GM18520 (cell line): Measurements from ENCODE around the gene STK32A.
"Not testable (repeated sequence)": the region's sequence is repeated elsewhere in the genome, so short reads cannot be mapped to it uniquely, and the experiment has no call there.

Experiments used
- ATAC-seq: cut with Tn5 transposase; IDR thresholded peaks from one replicate; pipeline ENCODE4 v1.9.1; 2021; ENCODE audit not compliant: unreplicated experiment

Gene STK32A

GRCh38 chr5:147234825-147235635, at the start of gene STK32A:
TSS of gene STK32A (plus strand) at chr5:147235026. CDS start at chr5:147239635, 4,609 bp downstream.
- ATAC-seq, result no peak

DNA sequence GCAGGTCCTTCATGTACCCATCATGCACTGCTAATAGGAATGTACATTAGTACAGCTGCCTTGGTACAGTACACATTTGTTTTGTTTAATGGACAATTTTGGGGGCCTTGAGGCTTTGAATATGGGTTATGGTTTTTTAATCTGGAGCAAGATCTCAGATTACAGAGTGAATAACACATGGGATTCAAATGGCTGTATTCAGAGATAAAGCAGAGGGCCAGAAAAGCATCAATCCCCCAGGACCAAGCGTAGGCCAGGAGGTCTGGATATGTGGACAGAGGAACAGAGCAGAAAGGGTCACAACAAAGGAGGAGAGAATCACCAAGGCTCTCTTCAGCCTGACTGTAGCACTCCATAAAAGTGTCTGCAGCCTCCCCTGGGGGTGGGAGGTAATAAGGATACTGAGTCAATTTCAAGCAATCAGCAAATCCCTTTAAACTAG, 47.7 kb upstream of the STK32A start:
- no peak for ATAC-seq

- ATAC-seq, result peak; percentile 71
These were observed 46.4 kb upstream of the STK32A start for GRCh38 chr5:147188200-147189108.

DNA sequence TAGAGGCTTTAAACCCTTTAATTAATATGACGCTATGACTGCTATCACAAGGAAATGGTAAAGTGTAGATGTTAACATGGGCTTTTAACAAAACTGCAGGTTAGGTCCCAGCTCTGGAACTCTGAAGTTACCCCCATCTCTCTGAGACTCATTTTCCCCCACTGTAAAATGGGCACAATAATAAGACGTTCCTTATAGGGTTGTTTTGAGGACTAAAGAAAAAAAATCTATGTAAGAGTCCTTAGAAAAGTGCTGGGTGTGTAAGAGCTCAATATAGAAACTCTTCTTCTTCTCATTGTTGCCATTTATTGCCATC, 45.8 kb upstream of the STK32A start:
- ATAC-seq, result no peak

GRCh38 chr5:147190331-147190730, 44.5 kb upstream of the STK32A start:
- ATAC-seq, result no peak

DNA sequence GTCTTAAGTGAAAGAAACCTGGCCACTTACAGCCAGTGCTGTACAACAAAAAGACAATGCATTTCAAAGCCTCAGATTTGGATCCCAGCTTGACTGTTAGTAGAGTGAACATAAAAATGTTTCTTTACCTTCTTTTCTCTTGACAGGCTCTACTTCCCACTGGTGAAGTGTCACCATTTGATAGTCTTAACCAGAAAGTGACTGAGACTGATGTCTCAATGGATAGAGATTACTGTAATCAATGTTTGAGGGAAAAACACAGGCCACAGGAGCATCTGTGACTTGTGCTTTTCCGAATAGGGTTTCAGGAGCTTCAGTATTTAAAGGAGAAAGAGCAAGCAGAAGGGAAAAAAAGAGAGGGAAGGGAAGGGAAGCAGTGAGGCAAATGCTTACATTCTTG, 41.7 kb upstream of the STK32A start:
- ATAC-seq, result no peak

- ATAC-seq, result no peak
These were observed 34.8 kb upstream of the STK32A start for GRCh38 chr5:147200004-147200403.

DNA sequence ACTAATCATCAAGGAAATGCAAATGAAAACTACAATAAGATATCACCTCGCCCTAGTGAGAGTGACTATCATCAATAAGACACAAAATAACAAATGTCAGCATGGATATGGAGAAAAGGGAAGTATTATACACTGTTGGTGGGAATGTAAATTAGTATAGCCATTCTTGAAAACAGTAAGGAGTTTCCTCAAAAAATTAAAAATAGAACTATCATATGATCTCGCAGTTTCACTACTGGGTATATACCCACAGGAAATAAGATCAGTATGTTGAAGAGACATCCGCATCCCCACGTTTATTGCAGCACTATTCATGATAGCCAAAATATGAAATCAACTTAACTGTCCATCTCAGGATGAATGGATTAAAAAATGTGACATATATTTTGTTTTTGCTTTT, 31.6 kb upstream of the STK32A start:
- ATAC-seq, result no peak

DNA sequence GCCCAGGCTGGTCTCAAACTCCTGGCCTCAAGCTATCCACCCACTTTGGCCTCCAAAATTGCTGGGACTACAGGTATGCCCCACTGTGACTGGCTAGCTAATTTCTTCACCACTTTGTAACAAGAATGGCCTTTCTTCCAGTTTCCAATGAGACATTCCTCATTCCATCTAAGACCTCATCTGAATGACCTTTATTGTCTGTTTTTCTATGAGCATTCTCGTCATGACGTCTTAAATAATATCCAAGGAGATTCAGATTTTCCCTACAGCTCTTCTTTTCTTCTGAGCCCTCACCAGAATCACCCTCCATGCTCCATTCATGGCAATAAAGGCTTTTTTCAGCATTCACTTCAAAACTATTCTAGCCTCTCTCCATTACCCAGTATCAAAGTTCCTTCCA, 30.2 kb upstream of the STK32A start:
- ATAC-seq, result no peak

DNA sequence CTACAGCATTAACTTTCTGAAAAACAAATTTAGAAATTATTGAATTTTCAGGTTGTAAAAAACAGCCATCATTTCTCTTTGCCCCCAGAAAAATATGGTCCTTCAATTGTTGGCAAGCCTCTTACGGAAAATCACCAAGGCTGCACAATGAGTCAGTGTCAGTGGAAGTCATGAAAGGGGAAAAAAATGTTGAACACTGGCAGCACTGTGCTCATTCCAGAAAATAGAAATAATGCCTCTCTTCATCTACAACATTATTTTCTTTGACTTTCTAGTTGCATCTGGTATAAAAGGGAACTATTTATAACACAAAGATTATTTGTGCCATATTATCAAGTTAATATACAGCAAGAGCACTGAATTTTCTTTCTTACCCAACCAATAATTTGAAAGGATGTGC, 26.7 kb upstream of the STK32A start:
- no peak for ATAC-seq

DNA sequence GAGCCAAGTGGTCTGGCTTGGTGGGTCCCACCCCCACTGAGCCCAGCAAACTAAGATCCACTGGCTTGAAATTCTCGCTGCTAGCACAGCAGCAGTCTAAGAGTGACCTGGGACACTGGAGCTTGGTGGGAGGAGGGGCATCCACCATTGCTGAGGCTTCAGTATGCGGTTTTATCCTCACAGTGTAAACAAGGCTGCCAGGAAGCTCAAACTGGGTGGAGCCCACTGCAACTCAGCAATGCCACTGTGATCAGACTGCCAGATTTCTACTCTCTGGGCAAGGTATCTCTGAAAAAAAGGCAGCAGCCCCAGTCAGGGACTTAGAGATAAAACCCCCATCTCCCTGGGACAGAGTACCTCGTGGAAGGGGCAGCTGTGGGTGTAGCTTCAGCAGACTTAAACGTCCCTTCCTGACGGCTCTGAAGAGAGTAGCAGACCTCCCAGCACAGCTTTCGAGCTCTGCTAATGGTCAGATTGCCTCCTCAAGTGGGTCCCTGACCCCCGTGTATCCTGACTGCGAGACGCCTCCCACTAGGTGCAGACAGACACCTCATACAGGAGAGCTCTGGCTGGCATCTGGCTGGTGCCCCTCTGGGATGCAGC, 18.2 kb upstream of the STK32A start:
- no peak for ATAC-seq

DNA sequence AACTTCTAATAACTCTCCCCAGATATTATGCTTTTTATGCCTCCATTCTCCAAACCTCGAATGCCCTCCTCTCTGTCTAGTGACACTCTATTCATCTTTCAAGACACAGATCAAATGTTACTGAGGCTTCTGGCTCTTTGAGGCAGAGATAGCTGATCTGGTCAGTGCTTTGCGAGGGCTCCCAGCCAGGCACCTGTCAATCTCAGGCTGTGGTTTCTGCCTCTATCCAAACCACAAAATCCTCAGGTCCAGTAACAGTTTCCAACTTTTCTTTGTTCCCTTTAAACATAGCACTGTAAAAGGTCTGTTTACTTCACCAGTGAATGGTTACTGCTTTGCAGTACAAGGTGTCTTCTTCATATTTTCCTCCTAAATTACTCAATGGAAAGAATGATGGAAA, 11.5 kb upstream of the STK32A start:
- no peak for ATAC-seq

- ATAC-seq, result no peak
These were observed 10.7 kb upstream of the STK32A start for GRCh38 chr5:147223948-147224791.

DNA sequence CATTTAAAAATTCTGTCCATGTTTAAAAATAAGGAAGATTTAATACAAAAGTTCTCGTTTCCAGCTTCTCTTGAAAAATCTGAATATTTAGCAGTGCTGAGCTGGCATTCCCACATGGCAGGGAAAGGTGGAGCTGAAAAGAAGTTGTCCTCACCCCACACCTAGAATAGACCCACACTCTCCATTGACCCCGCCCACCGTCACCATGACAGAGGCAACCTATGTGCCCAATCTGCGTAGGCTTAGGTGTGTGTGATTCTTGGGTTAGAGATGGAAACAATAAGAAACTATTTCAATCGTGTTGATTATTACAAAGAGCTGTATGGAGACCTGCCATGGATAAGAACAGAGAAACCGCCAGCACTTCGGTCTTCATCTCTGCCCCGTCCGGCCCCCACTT, 8.9 kb upstream of the STK32A start:
- no peak for ATAC-seq

DNA sequence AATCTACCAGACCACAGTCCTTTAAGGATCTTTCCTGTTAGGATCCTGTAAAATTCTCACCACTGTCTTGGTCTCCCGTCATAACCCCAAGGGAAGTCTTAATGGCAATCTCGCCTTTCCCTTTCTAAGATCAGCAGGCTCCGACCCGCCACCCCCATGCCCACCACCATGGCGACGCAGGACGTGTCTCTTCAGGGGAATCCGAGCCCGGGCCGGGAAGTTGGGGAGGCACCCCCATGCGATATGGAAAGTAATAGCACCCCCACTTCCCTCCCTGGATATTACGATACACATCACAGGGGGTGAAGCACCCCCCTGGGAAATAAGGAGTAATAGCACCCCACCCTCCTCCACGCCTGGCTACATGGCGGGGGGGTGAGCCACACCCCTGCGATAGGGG, 8.3 kb upstream of the STK32A start:
- no peak for ATAC-seq

DNA sequence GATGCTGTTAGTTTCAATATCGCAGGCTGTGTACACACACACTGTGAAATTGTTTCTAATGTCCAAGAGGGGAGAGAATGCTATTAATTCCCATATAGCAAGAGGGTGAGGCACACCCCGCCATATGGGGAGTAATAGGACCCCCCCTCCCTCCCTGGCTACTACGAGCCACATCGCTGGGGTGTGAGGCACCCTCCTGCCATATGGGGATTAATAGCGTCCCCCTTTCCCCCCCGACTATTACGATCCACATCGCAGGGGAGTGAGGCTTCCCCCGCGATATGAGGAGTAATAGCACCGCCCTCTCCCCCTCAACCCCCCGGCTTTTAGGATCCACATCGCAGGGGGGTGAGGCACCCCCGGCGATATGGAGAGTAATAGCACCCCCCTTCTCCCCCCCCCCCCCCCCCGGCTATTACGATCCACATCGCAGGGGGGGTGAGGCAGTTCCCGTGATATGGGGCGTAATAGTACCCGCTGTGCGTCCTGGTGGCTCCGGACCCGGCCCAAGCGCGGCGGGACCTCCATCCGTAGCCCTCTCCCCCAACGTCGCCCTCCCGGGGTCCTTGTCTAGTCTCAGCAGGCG, 494 bp upstream of the STK32A start:
- no peak for ATAC-seq

- no peak for ATAC-seq
These were observed 5.6 kb downstream of the STK32A start for GRCh38 chr5:147240266-147240985.

- ATAC-seq, result not testable (repeated sequence)
These were observed 8.4 kb downstream of the STK32A start for GRCh38 chr5:147243238-147243637.

GRCh38 chr5:147245381-147246165, 10.7 kb downstream of the STK32A start:
- ATAC-seq, result no peak
